Ovary (tissue), 3 donors: Measurements from ENCODE around the gene KYAT1.

Experiments used
- POLR2A ChIP-seq: fragments of 450-650 bp; IDR thresholded peaks from one replicate; pipeline ENCODE4 v1.6.1; 2017; ENCODE audit warnings: antibody characterized with exemption, mild to moderate bottlenecking, moderate library complexity
- TF ChIP-seq, protein P1 (sequence below), 3 donors: fragments of 450-650 bp in 2 of 3; fragments of 200-600 bp in 1 of 3; IDR thresholded peaks; one replicate each; pipeline versions ENCODE4 v1.5.1 to v1.8.0; 2016 to 2022; ENCODE audit warnings: antibody characterized with exemption in 3 of 3, mild to moderate bottlenecking in 1 of 3
- donor health status: DM: no; HTN: no; CAD: no.

- TF ChIP-seq, protein P1, sequence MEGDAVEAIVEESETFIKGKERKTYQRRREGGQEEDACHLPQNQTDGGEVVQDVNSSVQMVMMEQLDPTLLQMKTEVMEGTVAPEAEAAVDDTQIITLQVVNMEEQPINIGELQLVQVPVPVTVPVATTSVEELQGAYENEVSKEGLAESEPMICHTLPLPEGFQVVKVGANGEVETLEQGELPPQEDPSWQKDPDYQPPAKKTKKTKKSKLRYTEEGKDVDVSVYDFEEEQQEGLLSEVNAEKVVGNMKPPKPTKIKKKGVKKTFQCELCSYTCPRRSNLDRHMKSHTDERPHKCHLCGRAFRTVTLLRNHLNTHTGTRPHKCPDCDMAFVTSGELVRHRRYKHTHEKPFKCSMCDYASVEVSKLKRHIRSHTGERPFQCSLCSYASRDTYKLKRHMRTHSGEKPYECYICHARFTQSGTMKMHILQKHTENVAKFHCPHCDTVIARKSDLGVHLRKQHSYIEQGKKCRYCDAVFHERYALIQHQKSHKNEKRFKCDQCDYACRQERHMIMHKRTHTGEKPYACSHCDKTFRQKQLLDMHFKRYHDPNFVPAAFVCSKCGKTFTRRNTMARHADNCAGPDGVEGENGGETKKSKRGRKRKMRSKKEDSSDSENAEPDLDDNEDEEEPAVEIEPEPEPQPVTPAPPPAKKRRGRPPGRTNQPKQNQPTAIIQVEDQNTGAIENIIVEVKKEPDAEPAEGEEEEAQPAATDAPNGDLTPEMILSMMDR (IDR thresholded peaks at IDR 0.05) = no peak
- no peak for TF ChIP-seq POLR2A
Measured at GRCh38 chr9:128828267-128828666, 53.5 kb downstream of the KYAT1 start.
